Effector memory CD4-positive, alpha-beta T cell (primary cell): Measurements from ENCODE around the gene UNC119B.

Experiments
- DNase-seq, 3 donors: peaks; one replicate each; pipeline ENCODE4 v3.0.0-alpha.2; 2020
- H3K27ac ChIP-seq: 2 replicates; pipeline ENCODE4 v1.7.0; 2013; ENCODE audit warnings: mild to moderate bottlenecking, low read length, moderate library complexity; ENCODE audit not compliant: insufficient read depth, poor library complexity, severe bottlenecking
- H3K27me3 ChIP-seq: replicated peaks from 2 replicates; pipeline ENCODE4 v1.7.0; 2013; ENCODE audit warnings: mild to moderate bottlenecking, low read length; ENCODE audit not compliant: insufficient read depth, control insufficient read depth, poor library complexity, severe bottlenecking
- H3K36me3 ChIP-seq: 2 replicates; pipeline ENCODE4 v1.7.0; 2013; ENCODE audit warnings: mild to moderate bottlenecking, low read length, moderate library complexity; ENCODE audit not compliant: control insufficient read depth, insufficient read depth
- H3K4me1 ChIP-seq: 2 replicates; pipeline ENCODE4 v1.7.0; 2013; ENCODE audit warnings: low read length, mild to moderate bottlenecking; ENCODE audit not compliant: control insufficient read depth, insufficient read depth, poor library complexity, severe bottlenecking
- H3K4me3 ChIP-seq: 2 replicates; pipeline ENCODE4 v1.7.0; 2013; ENCODE audit warnings: low read length, low read depth, mild to moderate bottlenecking; ENCODE audit not compliant: insufficient read depth, poor library complexity, severe bottlenecking
- H3K9me3 ChIP-seq: 2 replicates; pipeline ENCODE4 v1.7.0; 2013; ENCODE audit warnings: mild to moderate bottlenecking, low read length, moderate library complexity; ENCODE audit not compliant: control insufficient read depth

UNC119B gene

GRCh38 chr12:120700886-120701285 lies 9.4 kb upstream of the UNC119B start:
- no peak overlapping the region for H3K4me3 ChIP-seq
- no peaks in the 10 kb centered on the region for H3K27me3 ChIP-seq
- H3K36me3 ChIP-seq, result peaks cover 59% of the 10 kb centered on the region
- no peaks in the 10 kb centered on the region for H3K9me3 ChIP-seq
- no peaks in the 10 kb centered on the region for H3K4me1 ChIP-seq
- DNase-seq, result no peak
- H3K27ac ChIP-seq, result no peak overlapping the region

- no peak for DNase-seq
- Histone ChIP-seq H3K9me3 (no peaks in the 10 kb centered on the region), H3K4me1 (no peaks in the 10 kb centered on the region), H3K36me3 (peaks cover 43% of the 10 kb centered on the region), H3K4me3 (no peak overlapping the region), H3K27ac (no peak overlapping the region), H3K27me3 (no peaks in the 10 kb centered on the region)
Observed at GRCh38 chr12:120702637-120703036, 7.6 kb upstream of the UNC119B start.

GRCh38 chr12:120703311-120703942 lies 6.8 kb upstream of the UNC119B start:
- H3K27me3 ChIP-seq, result no peaks in the 10 kb centered on the region
- H3K36me3 ChIP-seq, result peaks cover 36% of the 10 kb centered on the region
- H3K4me1 ChIP-seq, result no peaks in the 10 kb centered on the region
- H3K9me3 ChIP-seq, result no peaks in the 10 kb centered on the region
- H3K27ac ChIP-seq, result no peak overlapping the region
- DNase-seq, result no peak
- no peak overlapping the region for H3K4me3 ChIP-seq

GRCh38 chr12:120705618-120706017 lies 4.6 kb upstream of the UNC119B start:
- no peak overlapping the region for H3K4me3 ChIP-seq
- no peaks in the 10 kb centered on the region for H3K9me3 ChIP-seq
- no peaks in the 10 kb centered on the region for H3K27me3 ChIP-seq
- H3K36me3 ChIP-seq, result peaks cover 18% of the 10 kb centered on the region
- no peak for DNase-seq
- peaks cover 4% of the 10 kb centered on the region for H3K4me1 ChIP-seq
- no peak overlapping the region for H3K27ac ChIP-seq

- no peak overlapping the region for H3K27ac ChIP-seq
- H3K27me3 ChIP-seq, result no peaks in the 10 kb centered on the region
- no peak overlapping the region for H3K4me3 ChIP-seq
- DNase-seq, result no peak
- peaks cover 4% of the 10 kb centered on the region for H3K4me1 ChIP-seq
- peaks cover 14% of the 10 kb centered on the region for H3K36me3 ChIP-seq
- H3K9me3 ChIP-seq, result no peaks in the 10 kb centered on the region
Observed at GRCh38 chr12:120706029-120706428, 4.2 kb upstream of the UNC119B start.

- no peaks in the 10 kb centered on the region for H3K9me3 ChIP-seq
- no peaks in the 10 kb centered on the region for H3K36me3 ChIP-seq
- no peak overlapping the region for H3K4me3 ChIP-seq
- no peak overlapping the region for H3K27ac ChIP-seq
- DNase-seq, result no peak
- H3K4me1 ChIP-seq, result peaks cover 13% of the 10 kb centered on the region
- no peaks in the 10 kb centered on the region for H3K27me3 ChIP-seq
Observed at GRCh38 chr12:120708651-120709050, 1.6 kb upstream of the UNC119B start.

- Histone ChIP-seq H3K9me3 (no peaks in the 10 kb centered on the region), H3K4me3 (peak overlapping the region; percentile 84), H3K27ac (peak overlapping the region; percentile 76), H3K36me3 (peaks cover 8% of the 10 kb centered on the region), H3K4me1 (peaks cover 15% of the 10 kb centered on the region), H3K27me3 (no peaks in the 10 kb centered on the region)
- no peak for DNase-seq
Observed at GRCh38 chr12:120710805-120711296, 593 bp downstream of the UNC119B start.

GRCh38 chr12:120711411-120711810 lies 1.2 kb downstream of the UNC119B start:
- Histone ChIP-seq H3K4me1 (peaks cover 15% of the 10 kb centered on the region), H3K27ac (peak overlapping the region; percentile 76), H3K27me3 (no peaks in the 10 kb centered on the region), H3K4me3 (peak overlapping the region; percentile 84), H3K36me3 (peaks cover 12% of the 10 kb centered on the region), H3K9me3 (no peaks in the 10 kb centered on the region)
- no peak for DNase-seq

- H3K4me1 ChIP-seq, result peaks cover 15% of the 10 kb centered on the region
- H3K27ac ChIP-seq, result no peak overlapping the region
- H3K27me3 ChIP-seq, result no peaks in the 10 kb centered on the region
- H3K4me3 ChIP-seq, result no peak overlapping the region
- H3K9me3 ChIP-seq, result no peaks in the 10 kb centered on the region
- no peak for DNase-seq
- H3K36me3 ChIP-seq, result peaks cover 21% of the 10 kb centered on the region
Observed at GRCh38 chr12:120712610-120713009, 2.4 kb downstream of the UNC119B start.

- Histone ChIP-seq H3K27ac (no peak overlapping the region), H3K4me1 (peaks cover 15% of the 10 kb centered on the region), H3K4me3 (no peak overlapping the region), H3K36me3 (peaks cover 32% of the 10 kb centered on the region), H3K27me3 (no peaks in the 10 kb centered on the region), H3K9me3 (no peaks in the 10 kb centered on the region)
- peak; percentile 39 to 71 (median 51) for DNase-seq
Observed at GRCh38 chr12:120713861-120714482, 3.7 kb downstream of the UNC119B start.
